ENCODE measurements around the gene CD24. TPM values are rescaled to one million over a fixed set of nuclear protein-coding genes. Genes with fewer than 3 reads are reported as not detected.

Gene CD24
- total and polyA plus RNA-seq, 2 donors (not counting 1 experiment from before 2014, with no cell fraction given) = 69.9 to 113 TPM

GRCh38 chr6:106967936-106968555, 6.5 kb downstream of the CD24 start:
- ChIA-PET POLR2A (no interaction called here), CTCF (interaction anchor here (1.6 kb wide), 1 partner anchor 11 kb away, joined by 4 read pairs; no protein-coding TSS in a partner anchor)
- Mint-ChIP-seq H3K27me3 (no peaks in the 10 kb centered on the region), H3K4me3 (no peak overlapping the region), H3K27ac (no peak overlapping the region), H3K9me3 (ENCODE audit: insufficient read depth) (peaks cover 4% of the 10 kb centered on the region), H3K4me1 (peaks cover 29% of the 10 kb centered on the region)
- H3K9ac ChIP-seq (ENCODE audit: low read length) = no peak overlapping the region
- H2AFZ ChIP-seq (ENCODE audit: insufficient read depth, low read depth, low read length, poor library complexity, severe bottlenecking) = no peak overlapping the region
- H3K4me2 ChIP-seq (replicated peaks; ENCODE audit: low read depth, low read length, poor library complexity, severe bottlenecking) = no peak overlapping the region
- H4K20me1 ChIP-seq (ENCODE audit: control insufficient read depth, insufficient read depth, low read length, poor library complexity, severe bottlenecking) = peaks cover 6% of the 10 kb centered on the region
- intact Hi-C loops (cut with micrococcal nuclease) = no loop called here
- H3K4me1 ChIP-seq (ENCODE audit: control insufficient read depth in 2 of 2, insufficient read depth in 2 of 2, low read length in 2 of 2) = peaks cover 13 to 15% of the 10 kb centered on the region in 2 donors
- H3K9me3 ChIP-seq (ENCODE audit: control extremely low read depth in 1 of 3, control insufficient read depth in 2 of 3, insufficient read depth in 1 of 3, low read length in 2 of 3) = peaks cover 0 to 11% (median 0%) of the 10 kb centered on the region in 3 donors
- no peak overlapping the region for H3K27ac ChIP-seq (ENCODE audit: low read length in 2 of 2)
- no peak for DNase-seq
- H3K27me3 ChIP-seq (replicated peaks in 1 of 4; ENCODE audit: control extremely low read depth in 1 of 4, control insufficient read depth in 3 of 4, insufficient read depth in 4 of 4, low read length in 3 of 4) = no peaks in the 10 kb centered on the region
- H3K4me3 ChIP-seq (ENCODE audit: control extremely low read depth in 1 of 5, extremely low read depth in 1 of 5, insufficient read depth in 1 of 5, low read depth in 2 of 5, low read length in 4 of 5) = no peak overlapping the region
- TF ChIP-seq EZH2 (IDR thresholded peaks at IDR 0.05; ENCODE audit: borderline replicate concordance, insufficient read depth, low read depth, low read length, poor library complexity, severe bottlenecking) (no peak), CTCF (IDR thresholded peaks at IDR 0.05) (no peak)
- WGBS (ENCODE audit: insufficient coverage) = 90% methylated on average over 6 of the region's 9 CpGs
- H3K79me2 ChIP-seq (ENCODE audit: control insufficient read depth, insufficient read depth, low read length) = peaks cover 7% of the 10 kb centered on the region
- no peak for ATAC-seq (ENCODE audit: low read depth)
- H3K36me3 ChIP-seq (replicated peaks in 1 of 2; ENCODE audit: control extremely low read depth in 1 of 2, control insufficient read depth in 1 of 2, extremely low read depth in 1 of 2, insufficient read depth in 2 of 2, low read length in 1 of 2) = peaks cover 5 to 8% of the 10 kb centered on the region in 2 experiments
